ENCODE data around the gene DNAJC10.

DNAJC10 gene

DNA sequence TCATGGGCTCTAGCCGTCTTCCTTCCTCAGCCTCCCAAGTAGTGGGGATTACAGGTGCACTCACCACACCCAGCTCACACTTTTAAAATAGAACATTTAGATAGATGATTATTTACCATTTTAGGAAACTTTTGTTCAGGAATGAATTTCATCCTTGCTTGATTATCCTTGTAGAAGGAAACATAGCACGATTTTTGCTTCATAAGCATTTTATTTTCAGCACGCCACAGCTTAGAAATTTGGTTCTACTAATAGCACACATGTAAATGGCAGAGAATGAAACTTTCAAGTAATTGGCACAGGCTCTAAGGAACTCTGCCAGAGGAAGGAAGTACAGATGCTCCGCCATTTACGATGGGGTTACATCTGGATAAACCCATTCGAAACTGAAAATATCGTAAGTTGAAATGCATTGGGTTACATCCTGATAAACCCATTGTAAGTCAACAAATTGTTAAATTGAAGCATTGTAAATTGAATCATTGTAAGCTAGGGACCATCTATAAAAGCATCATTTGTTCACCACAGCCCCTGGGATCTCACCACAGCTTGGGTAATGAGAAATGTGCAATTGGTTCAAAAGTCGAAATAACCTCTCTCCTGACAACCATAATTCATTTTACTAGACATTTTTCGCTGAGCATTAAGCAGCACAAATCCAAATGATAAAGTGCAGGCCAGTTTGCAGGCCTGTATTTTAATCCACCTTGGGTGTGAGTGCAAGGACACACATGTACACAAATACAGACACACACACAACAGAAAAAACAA lies 117.2 kb downstream of the DNAJC10 start:
- DNase-seq, result no peak

DNA sequence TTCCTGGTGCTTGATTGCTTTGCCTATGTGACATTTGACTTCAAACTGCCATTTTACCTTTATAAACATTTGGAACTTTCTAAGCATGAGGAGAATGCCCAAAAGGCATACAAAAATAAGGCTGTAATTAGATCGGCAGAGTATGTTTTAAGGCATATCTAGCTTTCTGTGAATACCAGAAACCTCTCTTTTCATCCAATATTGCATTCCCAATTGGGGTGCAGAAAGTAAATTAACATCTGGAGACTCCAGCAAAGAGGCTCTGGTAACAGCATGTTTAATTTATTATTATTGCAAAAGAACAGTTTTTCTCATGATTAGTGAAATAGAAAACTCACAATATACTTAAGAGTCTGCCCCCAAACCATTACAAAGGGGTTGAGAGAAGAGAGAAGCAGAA lies 118.2 kb downstream of the DNAJC10 start:
- DNase-seq, result no peak

DNA sequence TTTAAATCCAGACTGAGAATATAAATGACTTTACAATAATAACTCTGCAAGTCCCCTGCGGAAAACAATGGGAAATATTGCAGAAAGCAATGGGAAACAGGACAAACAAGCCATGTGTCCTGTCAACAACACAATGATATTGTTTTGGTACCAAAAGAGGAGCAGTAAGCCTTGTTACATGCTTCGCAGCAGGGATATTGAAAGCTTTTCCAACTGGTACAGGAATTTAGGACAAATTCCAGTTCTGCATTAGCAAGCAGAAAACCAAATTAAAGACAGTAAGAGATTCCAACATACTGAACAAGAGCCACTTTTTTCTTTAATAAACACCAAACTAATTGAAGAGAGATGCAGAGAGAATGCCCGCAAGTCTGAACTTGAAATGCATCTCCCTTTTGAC lies 120.4 kb downstream of the DNAJC10 start:
- no peak for DNase-seq

All from anterior cingulate cortex (tissue), 58 donors.